ENCODE data around the gene MAF.

Gene MAF

DNA sequence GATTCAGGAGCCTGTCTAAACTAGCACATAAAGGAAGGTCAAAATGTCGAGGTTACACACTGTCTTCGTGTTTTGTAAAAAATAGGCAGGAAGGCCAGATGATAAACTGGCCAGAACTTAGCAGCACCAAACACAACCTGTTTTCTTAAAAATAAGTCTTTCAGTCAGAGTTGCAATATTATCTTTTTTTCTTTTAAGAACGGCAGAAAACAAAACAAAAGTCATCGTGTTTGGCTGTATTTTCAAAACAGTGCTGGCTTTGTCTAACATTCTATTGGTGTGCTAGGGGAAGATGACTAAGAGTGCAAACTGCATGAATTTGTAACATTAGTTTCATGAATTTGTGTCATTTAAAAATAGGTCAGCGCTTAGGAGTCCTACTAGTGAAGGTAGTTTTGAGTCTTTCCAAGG, 5.3 kb downstream of the MAF start:
- TF ChIP-seq POLR2A (IDR thresholded peaks at IDR 0.05; ENCODE audit: extremely low read depth, insufficient read length) = no peak
- TF ChIP-seq, protein P1, sequence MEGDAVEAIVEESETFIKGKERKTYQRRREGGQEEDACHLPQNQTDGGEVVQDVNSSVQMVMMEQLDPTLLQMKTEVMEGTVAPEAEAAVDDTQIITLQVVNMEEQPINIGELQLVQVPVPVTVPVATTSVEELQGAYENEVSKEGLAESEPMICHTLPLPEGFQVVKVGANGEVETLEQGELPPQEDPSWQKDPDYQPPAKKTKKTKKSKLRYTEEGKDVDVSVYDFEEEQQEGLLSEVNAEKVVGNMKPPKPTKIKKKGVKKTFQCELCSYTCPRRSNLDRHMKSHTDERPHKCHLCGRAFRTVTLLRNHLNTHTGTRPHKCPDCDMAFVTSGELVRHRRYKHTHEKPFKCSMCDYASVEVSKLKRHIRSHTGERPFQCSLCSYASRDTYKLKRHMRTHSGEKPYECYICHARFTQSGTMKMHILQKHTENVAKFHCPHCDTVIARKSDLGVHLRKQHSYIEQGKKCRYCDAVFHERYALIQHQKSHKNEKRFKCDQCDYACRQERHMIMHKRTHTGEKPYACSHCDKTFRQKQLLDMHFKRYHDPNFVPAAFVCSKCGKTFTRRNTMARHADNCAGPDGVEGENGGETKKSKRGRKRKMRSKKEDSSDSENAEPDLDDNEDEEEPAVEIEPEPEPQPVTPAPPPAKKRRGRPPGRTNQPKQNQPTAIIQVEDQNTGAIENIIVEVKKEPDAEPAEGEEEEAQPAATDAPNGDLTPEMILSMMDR (IDR thresholded peaks at IDR 0.05; ENCODE audit: low read depth, low read length) = no peak
- TF ChIP-seq MYC (IDR thresholded peaks at IDR 0.05; ENCODE audit: low read depth, low read length) = no peak
- TF ChIP-seq, protein P2, sequence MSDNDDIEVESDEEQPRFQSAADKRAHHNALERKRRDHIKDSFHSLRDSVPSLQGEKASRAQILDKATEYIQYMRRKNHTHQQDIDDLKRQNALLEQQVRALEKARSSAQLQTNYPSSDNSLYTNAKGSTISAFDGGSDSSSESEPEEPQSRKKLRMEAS (IDR thresholded peaks at IDR 0.05; ENCODE audit: low read depth, low read length) = no peak
- no peak overlapping the region for H3K4me3 ChIP-seq (ENCODE audit: low read depth, low read length)
- DNase-seq (ENCODE audit: low read depth) = no peak

DNA sequence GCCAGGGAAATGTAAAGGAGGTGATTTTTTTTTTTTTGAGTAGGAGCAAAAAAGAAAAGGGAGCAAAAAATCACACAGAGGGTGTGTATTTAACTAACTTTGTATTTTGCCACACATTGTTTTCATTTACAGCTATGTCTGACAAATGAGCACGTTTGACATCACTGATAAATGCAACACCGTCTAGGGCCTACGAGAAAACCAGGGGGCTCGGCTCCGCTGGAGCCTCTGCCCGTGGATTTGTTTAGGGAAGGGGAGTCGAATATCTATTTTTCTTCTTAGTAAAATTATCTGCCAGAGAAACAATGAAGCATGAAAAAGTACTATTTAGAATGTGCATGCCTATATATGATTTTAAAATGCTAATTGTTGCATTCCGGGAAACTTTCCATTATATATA, 6.8 kb downstream of the MAF start:
- no peak overlapping the region for H3K4me3 ChIP-seq (ENCODE audit: low read depth, low read length)
- TF ChIP-seq POLR2A (IDR thresholded peaks at IDR 0.05; ENCODE audit: extremely low read depth, insufficient read length) = no peak
- no peak for DNase-seq (ENCODE audit: low read depth)

DNA sequence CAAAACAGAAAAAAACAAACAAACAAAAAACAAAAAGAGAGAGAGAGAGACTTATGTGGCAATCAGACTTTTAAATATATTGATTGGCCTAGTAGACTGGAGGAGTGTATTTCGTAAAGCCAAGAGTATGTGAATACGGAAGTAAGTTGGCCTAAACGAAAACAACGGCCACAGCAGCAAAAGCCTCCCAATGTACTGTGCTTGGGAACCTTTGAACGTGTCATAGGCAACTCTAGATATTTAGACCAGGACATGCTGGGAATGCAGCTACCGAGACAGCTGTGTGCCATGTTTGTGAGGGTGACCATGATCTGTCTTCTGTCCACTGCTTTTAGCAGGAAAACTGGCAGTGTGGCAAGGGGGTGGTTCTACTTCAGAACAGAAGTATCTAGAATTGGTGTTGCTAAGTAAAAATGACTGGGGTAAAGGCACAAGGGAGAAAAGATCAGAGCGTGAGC, 7.4 kb downstream of the MAF start:
- TF ChIP-seq MYC (IDR thresholded peaks at IDR 0.05; ENCODE audit: low read depth, low read length) (no peak), POLR2A (IDR thresholded peaks at IDR 0.05; ENCODE audit: extremely low read depth, insufficient read length) (no peak)
- TF ChIP-seq, protein P1 (IDR thresholded peaks at IDR 0.05; ENCODE audit: low read depth, low read length) = no peak
- TF ChIP-seq, protein P2 (IDR thresholded peaks at IDR 0.05; ENCODE audit: low read depth, low read length) = no peak
- no peak overlapping the region for H3K4me3 ChIP-seq (ENCODE audit: low read depth, low read length)
- no peak for DNase-seq (ENCODE audit: low read depth)

DNA sequence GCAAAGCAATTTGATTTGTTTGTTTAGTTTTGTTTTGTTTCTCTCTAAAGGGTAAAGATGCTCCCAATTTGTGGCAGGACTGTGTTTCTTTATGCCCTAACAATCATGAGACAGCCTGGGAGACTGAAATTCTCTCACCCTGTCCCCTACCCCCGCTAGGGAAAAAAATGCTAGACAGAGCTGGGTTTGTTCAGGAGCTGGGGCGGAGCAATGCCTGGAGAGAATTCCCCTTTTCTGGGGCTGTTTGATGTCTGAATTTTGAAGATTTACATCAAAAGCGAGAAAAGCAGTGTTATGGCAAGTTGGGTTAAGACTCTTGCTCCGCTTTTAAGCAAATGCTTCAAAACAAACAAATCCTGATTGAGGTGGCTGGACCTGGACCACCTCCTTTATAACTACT, 8.4 kb downstream of the MAF start:
- TF ChIP-seq POLR2A (IDR thresholded peaks at IDR 0.05; ENCODE audit: extremely low read depth, insufficient read length) = no peak
- no peak for TF ChIP-seq MYC (IDR thresholded peaks at IDR 0.05; ENCODE audit: low read depth, low read length)
- TF ChIP-seq, protein P1 (IDR thresholded peaks at IDR 0.05; ENCODE audit: low read depth, low read length) = no peak
- TF ChIP-seq, protein P2 (IDR thresholded peaks at IDR 0.05; ENCODE audit: low read depth, low read length) = no peak
- no peak overlapping the region for H3K4me3 ChIP-seq (ENCODE audit: low read depth, low read length)
- no peak for DNase-seq (ENCODE audit: low read depth)

DNA sequence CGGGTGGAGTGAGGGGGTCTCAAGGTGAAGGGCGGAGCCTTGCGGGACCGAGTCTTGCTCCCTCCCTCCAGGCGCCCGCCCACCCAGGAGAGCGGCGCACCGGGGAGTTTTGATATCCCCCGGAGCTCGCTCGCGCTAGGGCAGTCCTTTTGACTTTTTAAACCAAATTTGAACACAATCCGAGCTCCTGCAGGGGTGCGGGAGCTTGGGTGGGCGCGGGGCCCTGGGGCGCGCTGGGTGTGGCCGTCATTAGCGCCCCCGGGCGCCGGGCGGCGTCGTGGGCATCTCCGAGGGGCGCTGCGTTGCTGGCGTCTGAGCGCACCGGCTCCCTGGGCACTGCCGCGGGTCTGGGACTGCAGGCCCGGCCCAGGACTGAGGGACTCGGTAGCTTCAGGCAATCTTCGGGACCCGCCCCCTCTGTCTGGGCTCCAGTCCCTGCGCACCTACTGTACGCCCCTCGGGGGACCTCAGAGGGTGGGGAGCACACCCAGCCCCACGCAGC, 10.9 kb downstream of the MAF start:
- no peak overlapping the region for H3K4me3 ChIP-seq (ENCODE audit: low read depth, low read length)
- TF ChIP-seq, protein P2 (IDR thresholded peaks at IDR 0.05; ENCODE audit: low read depth, low read length) = no peak
- TF ChIP-seq POLR2A (IDR thresholded peaks at IDR 0.05; ENCODE audit: extremely low read depth, insufficient read length) = no peak
- no peak for TF ChIP-seq MYC (IDR thresholded peaks at IDR 0.05; ENCODE audit: low read depth, low read length)
- TF ChIP-seq, protein P1 (IDR thresholded peaks at IDR 0.05; ENCODE audit: low read depth, low read length) = no peak
- DNase-seq (ENCODE audit: low read depth) = no peak

DNA sequence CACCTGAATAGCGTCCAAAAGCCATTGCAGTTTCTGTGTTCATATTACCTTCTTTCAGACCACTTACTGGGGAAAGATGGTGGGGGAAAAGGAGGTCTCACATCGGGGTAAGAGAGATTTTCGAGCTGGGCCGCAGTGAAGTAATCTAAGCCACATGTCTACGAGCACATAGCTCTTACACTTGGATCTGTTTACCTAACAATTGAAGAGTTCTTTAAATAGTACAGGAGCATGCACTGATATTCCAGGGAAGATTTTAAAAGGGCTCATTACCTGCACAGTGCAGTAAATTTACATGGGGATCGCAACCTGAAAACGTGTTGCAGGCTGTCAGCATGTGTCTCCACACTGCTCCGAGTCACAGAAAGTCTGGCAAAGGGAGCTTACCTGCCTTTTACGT, 12.6 kb downstream of the MAF start:
- TF ChIP-seq, protein P2 (IDR thresholded peaks at IDR 0.05; ENCODE audit: low read depth, low read length) = no peak
- TF ChIP-seq MYC (IDR thresholded peaks at IDR 0.05; ENCODE audit: low read depth, low read length) (no peak), POLR2A (IDR thresholded peaks at IDR 0.05; ENCODE audit: extremely low read depth, insufficient read length) (no peak)
- TF ChIP-seq, protein P1 (IDR thresholded peaks at IDR 0.05; ENCODE audit: low read depth, low read length) = no peak
- no peak for DNase-seq (ENCODE audit: low read depth)
- H3K4me3 ChIP-seq (ENCODE audit: low read depth, low read length) = no peak overlapping the region
